Loucy (cell line): ENCODE results near the gene HOXB1.

Experiments used
- H2AFZ ChIP-seq: fragments of 200-600 bp; sonication (generic); 2 replicates; pipeline ENCODE4 v1.6.0; 2016; ENCODE audit warnings: antibody characterized with exemption, mild to moderate bottlenecking, low read length, moderate library complexity
- H3F3A ChIP-seq: fragments of 200-600 bp; 2 replicates; pipeline ENCODE4 v1.6.0; 2016; ENCODE audit warnings: antibody characterized with exemption, low read depth, mild to moderate bottlenecking
- H3K27me3 ChIP-seq: fragments of 200-600 bp; sonication (generic); 2 replicates; pipeline ENCODE4 v1.6.1; 2014; ENCODE audit warnings: low read length, mild to moderate bottlenecking; ENCODE audit not compliant: insufficient read depth, poor library complexity, severe bottlenecking
- H3K36me3 ChIP-seq: fragments of 200-600 bp; sonication (generic); 2 replicates; pipeline ENCODE4 v1.6.1; 2016; ENCODE audit warnings: low read length; ENCODE audit not compliant: insufficient read depth
- H3K4me1 ChIP-seq: fragments of 200-600 bp; sonication (generic); 2 replicates; pipeline ENCODE4 v1.5.1; 2014; ENCODE audit warnings: low read length, mild to moderate bottlenecking; ENCODE audit not compliant: insufficient read depth, poor library complexity, severe bottlenecking
- H3K4me2 ChIP-seq: fragments of 200-600 bp; sonication (generic); 2 replicates; pipeline ENCODE4 v1.6.0; 2014; ENCODE audit warnings: antibody characterized with exemption, low read length, low read depth, mild to moderate bottlenecking; ENCODE audit not compliant: poor library complexity, severe bottlenecking
- H3K4me3 ChIP-seq: fragments of 200-600 bp; sonication (generic); 2 replicates; pipeline ENCODE4 v1.5.1; 2014; ENCODE audit warnings: low read length, mild to moderate bottlenecking, mixed read lengths; ENCODE audit not compliant: poor library complexity, severe bottlenecking
- H3K79me2 ChIP-seq: fragments of 200-600 bp; sonication (generic); 2 replicates; pipeline ENCODE4 v1.6.1; 2014; ENCODE audit warnings: low read length; ENCODE audit not compliant: insufficient read depth
- H3K9ac ChIP-seq: fragments of 200-600 bp; sonication (generic); 2 replicates; pipeline ENCODE4 v1.6.0; 2014; ENCODE audit warnings: mild to moderate bottlenecking, low read depth, low read length, moderate library complexity; ENCODE audit not compliant: poor library complexity, severe bottlenecking
- H3K9me2 ChIP-seq: fragments of 200-600 bp; sonication (generic); replicated peaks from 2 replicates; pipeline ENCODE4 v1.6.1; 2016; ENCODE audit warnings: low read depth, low read length, mixed read lengths
- H3K9me3 ChIP-seq: fragments of 200-600 bp; sonication (generic); 2 replicates; pipeline ENCODE4 v1.6.1; 2014; ENCODE audit warnings: mild to moderate bottlenecking, antibody characterized with exemption, low read length, low read depth; ENCODE audit not compliant: insufficient read depth
- H4K20me1 ChIP-seq: fragments of 200-600 bp; sonication (generic); 2 replicates; pipeline ENCODE4 v1.6.0; 2014; ENCODE audit warnings: antibody characterized with exemption, low read length, mild to moderate bottlenecking; ENCODE audit not compliant: insufficient read depth, poor library complexity, severe bottlenecking
- EZH2phosphoT487 ChIP-seq: fragments of 200-600 bp; IDR thresholded peaks from 2 replicates; pipeline ENCODE4 v1.6.1; 2018; ENCODE audit warnings: antibody characterized with exemption, mild to moderate bottlenecking, moderate library complexity, borderline replicate concordance
- TF ChIP-seq, protein P1 (sequence below): fragments of 200-600 bp; sonication (generic); conservative IDR thresholded peaks from 2 replicates; pipeline ENCODE4 v1.5.1; 2014; ENCODE audit warnings: mild to moderate bottlenecking, antibody characterized with exemption, low read length

HOXB1 gene

DNA sequence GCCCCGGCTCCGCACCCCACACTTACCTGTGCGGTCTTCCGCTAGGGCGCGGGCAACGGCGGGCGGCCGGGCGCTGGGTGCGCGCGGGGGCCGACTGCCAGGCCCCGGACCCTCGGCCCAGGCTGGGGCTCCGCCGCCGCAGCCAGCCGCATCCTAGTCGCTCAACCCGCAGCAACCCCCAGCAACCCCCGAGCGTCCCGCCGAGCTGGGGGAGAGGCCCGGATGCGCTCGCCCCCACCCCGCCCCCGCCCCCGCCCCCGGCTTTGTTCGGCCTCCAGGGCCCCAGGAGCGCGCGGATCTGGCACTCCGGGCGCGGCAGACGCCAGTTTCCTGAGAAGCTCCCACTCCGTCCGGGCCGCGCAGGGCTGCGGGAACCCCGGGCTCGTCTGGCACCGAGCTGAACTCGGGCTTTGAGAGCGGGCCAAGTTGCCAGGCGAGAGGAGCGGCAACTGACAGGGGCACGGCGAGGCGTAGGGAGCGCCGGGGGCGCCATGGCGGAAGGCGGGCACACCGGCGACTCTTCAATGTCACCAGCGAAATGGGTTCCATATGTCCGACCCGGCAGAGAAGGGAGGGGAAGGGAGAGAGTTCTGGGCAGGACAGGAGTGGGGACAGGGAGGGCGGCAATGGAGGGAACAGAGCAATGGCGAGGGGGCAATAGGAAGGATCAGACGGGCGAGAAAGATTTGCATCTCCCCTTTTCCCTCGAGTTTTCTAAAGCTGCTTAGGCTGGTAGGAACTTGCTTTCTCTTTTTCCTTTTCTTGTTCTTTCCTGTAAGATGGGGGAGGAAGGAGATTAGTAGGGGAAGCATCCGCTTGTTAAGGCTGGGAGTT, 33.6 kb upstream of the HOXB1 start:
- TF ChIP-seq, protein P1, sequence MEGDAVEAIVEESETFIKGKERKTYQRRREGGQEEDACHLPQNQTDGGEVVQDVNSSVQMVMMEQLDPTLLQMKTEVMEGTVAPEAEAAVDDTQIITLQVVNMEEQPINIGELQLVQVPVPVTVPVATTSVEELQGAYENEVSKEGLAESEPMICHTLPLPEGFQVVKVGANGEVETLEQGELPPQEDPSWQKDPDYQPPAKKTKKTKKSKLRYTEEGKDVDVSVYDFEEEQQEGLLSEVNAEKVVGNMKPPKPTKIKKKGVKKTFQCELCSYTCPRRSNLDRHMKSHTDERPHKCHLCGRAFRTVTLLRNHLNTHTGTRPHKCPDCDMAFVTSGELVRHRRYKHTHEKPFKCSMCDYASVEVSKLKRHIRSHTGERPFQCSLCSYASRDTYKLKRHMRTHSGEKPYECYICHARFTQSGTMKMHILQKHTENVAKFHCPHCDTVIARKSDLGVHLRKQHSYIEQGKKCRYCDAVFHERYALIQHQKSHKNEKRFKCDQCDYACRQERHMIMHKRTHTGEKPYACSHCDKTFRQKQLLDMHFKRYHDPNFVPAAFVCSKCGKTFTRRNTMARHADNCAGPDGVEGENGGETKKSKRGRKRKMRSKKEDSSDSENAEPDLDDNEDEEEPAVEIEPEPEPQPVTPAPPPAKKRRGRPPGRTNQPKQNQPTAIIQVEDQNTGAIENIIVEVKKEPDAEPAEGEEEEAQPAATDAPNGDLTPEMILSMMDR, result no peak
- no peak for TF ChIP-seq EZH2phosphoT487
- peaks cover 100% of the 10 kb centered on the region for H3K79me2 ChIP-seq
- peak overlapping the region; percentile 98 for H3K4me2 ChIP-seq

DNA sequence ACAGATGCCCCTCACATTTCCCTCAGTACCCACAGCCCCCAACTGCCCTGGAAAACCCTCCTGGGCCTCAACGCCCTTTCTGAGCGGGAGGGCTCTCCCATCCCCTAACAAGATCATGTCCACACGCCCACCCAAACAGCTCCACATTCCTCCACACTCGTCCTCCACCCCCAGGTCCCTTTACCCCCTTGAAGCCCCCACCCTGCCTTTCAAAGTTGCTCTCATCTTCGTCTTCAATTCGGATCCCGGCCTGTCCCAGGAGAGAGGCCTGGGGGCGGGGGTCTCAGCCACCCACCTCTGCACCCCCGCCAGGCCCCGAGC, 33.0 kb upstream of the HOXB1 start:
- H4K20me1 ChIP-seq, result peaks cover 89% of the 10 kb centered on the region
- peak overlapping the region; percentile 78 for H3K9ac ChIP-seq
- no peak overlapping the region for H2AFZ ChIP-seq
- H3K36me3 ChIP-seq, result peaks cover 80% of the 10 kb centered on the region
- H3K79me2 ChIP-seq, result peaks cover 100% of the 10 kb centered on the region
- no peaks in the 10 kb centered on the region for H3K9me2 ChIP-seq
- H3K4me3 ChIP-seq, result peak overlapping the region; percentile 89
- no peaks in the 10 kb centered on the region for H3K27me3 ChIP-seq
- peak overlapping the region; percentile 82 for H3K4me2 ChIP-seq
- H3K4me1 ChIP-seq, result peaks cover 89% of the 10 kb centered on the region
- no peak for TF ChIP-seq EZH2phosphoT487
- TF ChIP-seq, protein P1, result no peak
- H3F3A ChIP-seq, result peaks cover 11% of the 10 kb centered on the region
- no peaks in the 10 kb centered on the region for H3K9me3 ChIP-seq

More for the DNA sequence above, 33.6 kb upstream of the HOXB1 start:
- Histone ChIP-seq H3K9me3 (no peaks in the 10 kb centered on the region), H3K27me3 (no peaks in the 10 kb centered on the region), H3F3A (peaks cover 11% of the 10 kb centered on the region), H3K4me3 (peak overlapping the region; percentile 89), H3K36me3 (peaks cover 78% of the 10 kb centered on the region), H3K9ac (peak overlapping the region; percentile 95), H4K20me1 (peaks cover 87% of the 10 kb centered on the region), H2AFZ (no peak overlapping the region), H3K4me1 (peaks cover 89% of the 10 kb centered on the region), H3K9me2 (no peaks in the 10 kb centered on the region)

DNA sequence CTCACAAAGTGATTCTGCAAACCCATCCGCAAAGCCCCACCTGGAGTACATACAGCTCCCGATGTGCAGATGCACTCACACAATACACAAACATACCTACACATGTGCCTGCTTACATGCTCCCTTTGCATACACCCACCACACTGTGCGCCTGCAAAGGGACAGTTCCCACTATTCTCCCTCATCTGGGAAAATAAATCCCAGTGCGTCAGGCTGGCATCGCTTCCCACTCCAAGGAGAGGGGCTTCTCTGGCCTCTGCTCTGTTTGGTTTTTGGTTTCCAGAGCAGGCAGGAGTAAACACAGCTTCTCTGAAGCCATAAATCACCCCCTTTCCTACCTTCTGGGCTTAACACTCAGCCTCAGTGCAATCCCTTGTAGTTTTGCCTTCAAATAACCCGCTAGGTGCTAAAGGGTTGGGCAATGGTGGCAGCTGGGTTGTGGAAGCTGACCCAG, 32.6 kb upstream of the HOXB1 start:
- TF ChIP-seq, protein P1, result no peak
- TF ChIP-seq EZH2phosphoT487, result no peak
- H3K27me3 ChIP-seq, result no peaks in the 10 kb centered on the region

More for the DNA sequence above, 32.6 kb upstream of the HOXB1 start:
- Histone ChIP-seq H3K4me2 (peak overlapping the region; percentile 82), H4K20me1 (peaks cover 89% of the 10 kb centered on the region), H3K79me2 (peaks cover 100% of the 10 kb centered on the region), H3K4me1 (peaks cover 89% of the 10 kb centered on the region), H3K9me2 (no peaks in the 10 kb centered on the region), H3K4me3 (peak overlapping the region; percentile 89), H3F3A (peaks cover 11% of the 10 kb centered on the region), H3K9ac (peak overlapping the region; percentile 78), H2AFZ (no peak overlapping the region), H3K9me3 (no peaks in the 10 kb centered on the region), H3K36me3 (peaks cover 80% of the 10 kb centered on the region)
